K562 (cell line): ENCODE data around the gene PURA.

Experiments used
- BHLHE40 ChIP-seq: IDR thresholded peaks from 2 replicates; pipeline ENCODE4 v1.6.1; 2011; ENCODE audit warnings: low read length, improper control_type of control experiment
- CBX8 ChIP-seq: fragments of 200-600 bp; sonication (generic); IDR thresholded peaks from 2 replicates; pipeline ENCODE4 v1.6.1; 2012; ENCODE audit warnings: borderline replicate concordance, mixed run types, low read depth, mild to moderate bottlenecking, moderate library complexity, mixed read lengths, low read length, control low read depth, inconsistent platforms; ENCODE audit not compliant: poor library complexity, severe bottlenecking; ENCODE audit errors: extremely low read depth
- CHD1 ChIP-seq: fragments of 200-600 bp; sonication (generic); IDR thresholded peaks from one replicate; pipeline ENCODE4 v1.6.1; 2012; ENCODE audit warnings: mild to moderate bottlenecking, moderate library complexity, low read length, inconsistent platforms
- CTCF ChIP-seq, 3 experiments: IDR thresholded peaks in 2 of 3; conservative IDR thresholded peaks in 1 of 3; 2 replicates each; pipeline ENCODE4 v1.5.1; 2011 to 2012; ENCODE audit warnings: low read length in 3 of 3, mild to moderate bottlenecking in 3 of 3, control low read depth in 2 of 3, improper control_type of control experiment in 1 of 3, inconsistent platforms in 1 of 3, low read depth in 1 of 3, mixed read lengths in 1 of 3, moderate library complexity in 1 of 3; ENCODE audit not compliant: insufficient read depth in 2 of 3
- EWSR1 ChIP-seq: fragments of 450-650 bp; IDR thresholded peaks from 2 replicates; pipeline ENCODE4 v1.6.1; 2018; ENCODE audit warnings: borderline replicate concordance, mild to moderate bottlenecking, low read depth, moderate library complexity; ENCODE audit not compliant: partially characterized antibody
- HNRNPK ChIP-seq: fragments of 200-400 bp; formaldehyde crosslinking; IDR thresholded peaks from one replicate; pipeline ENCODE4 v1.6.1; 2018; ENCODE audit warnings: mild to moderate bottlenecking, low read depth, low read length; ENCODE audit not compliant: poor library complexity, severe bottlenecking
- KAT2B ChIP-seq: IDR thresholded peaks from one replicate; pipeline ENCODE4 v1.6.1; 2012; ENCODE audit warnings: low read depth, mild to moderate bottlenecking, control low read depth, inconsistent platforms, low read length, moderate library complexity
- PRMT5 ChIP-seq: sonication (generic); formaldehyde crosslinking; IDR thresholded peaks from 2 replicates; pipeline ENCODE4 v1.5.0; 2020; ENCODE audit warnings: missing genetic modification reagents
- RNF2 ChIP-seq: sonication (generic); IDR thresholded peaks from 2 replicates; pipeline ENCODE4 v1.6.1; 2016
- SIN3A ChIP-seq, 2 experiments: fragments of 150-350 bp in 1 of 2; IDR thresholded peaks; 2 replicates each; pipeline ENCODE4 v1.6.1; 2011 to 2016; ENCODE audit warnings: borderline replicate concordance in 2 of 2, low read depth in 2 of 2, low read length in 2 of 2, mild to moderate bottlenecking in 2 of 2, moderate library complexity in 2 of 2; ENCODE audit not compliant: control insufficient read depth in 1 of 2
- TAF1 ChIP-seq: IDR thresholded peaks from 2 replicates; pipeline ENCODE4 v1.6.1; 2011; ENCODE audit warnings: mild to moderate bottlenecking, low read length, moderate library complexity; ENCODE audit not compliant: insufficient read depth, control insufficient read depth, severe bottlenecking; ENCODE audit errors: extremely low read depth
- TF ChIP-seq, protein P1 (sequence below): sonication (generic); formaldehyde crosslinking; IDR thresholded peaks from 2 replicates; pipeline ENCODE4 v1.8.1; 2023; ENCODE audit warnings: mild to moderate bottlenecking, missing genetic modification reagents

- TF ChIP-seq BHLHE40 (no peak), PRMT5 (no peak), CBX8 (no peak), HNRNPK (no peak), RNF2 (no peak), KAT2B (no peak), SIN3A (IDR thresholded peaks at IDR 0.05; ENCODE audit: borderline replicate concordance in 2 of 2, control insufficient read depth in 1 of 2, low read depth in 2 of 2, low read length in 2 of 2) (no peak), CTCF (IDR thresholded peaks at IDR 0.05 in 2 of 3, conservative IDR thresholded peaks at IDR 0.05 in 1 of 3; ENCODE audit: insufficient read depth in 2 of 3, low read depth in 1 of 3, low read length in 3 of 3) (no peak), CHD1 (no peak), EWSR1 (no peak), TAF1 (no peak)
- TF ChIP-seq, protein P1, sequence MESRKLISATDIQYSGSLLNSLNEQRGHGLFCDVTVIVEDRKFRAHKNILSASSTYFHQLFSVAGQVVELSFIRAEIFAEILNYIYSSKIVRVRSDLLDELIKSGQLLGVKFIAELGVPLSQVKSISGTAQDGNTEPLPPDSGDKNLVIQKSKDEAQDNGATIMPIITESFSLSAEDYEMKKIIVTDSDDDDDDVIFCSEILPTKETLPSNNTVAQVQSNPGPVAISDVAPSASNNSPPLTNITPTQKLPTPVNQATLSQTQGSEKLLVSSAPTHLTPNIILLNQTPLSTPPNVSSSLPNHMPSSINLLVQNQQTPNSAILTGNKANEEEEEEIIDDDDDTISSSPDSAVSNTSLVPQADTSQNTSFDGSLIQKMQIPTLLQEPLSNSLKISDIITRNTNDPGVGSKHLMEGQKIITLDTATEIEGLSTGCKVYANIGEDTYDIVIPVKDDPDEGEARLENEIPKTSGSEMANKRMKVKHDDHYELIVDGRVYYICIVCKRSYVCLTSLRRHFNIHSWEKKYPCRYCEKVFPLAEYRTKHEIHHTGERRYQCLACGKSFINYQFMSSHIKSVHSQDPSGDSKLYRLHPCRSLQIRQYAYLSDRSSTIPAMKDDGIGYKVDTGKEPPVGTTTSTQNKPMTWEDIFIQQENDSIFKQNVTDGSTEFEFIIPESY (CRISPR knock-in tag), result no peak
Measured at GRCh38 chr5:140168371-140168770, 54.5 kb downstream of the PURA start.
